H9 (cell line): Measurements from ENCODE around the gene POC1B. TPM values are rescaled to one million over a fixed set of nuclear protein-coding genes. Genes with fewer than 3 reads are reported as not detected.

Source experiments
- DNase-seq: peaks from one replicate; pipeline ENCODE4 v3.0.0-alpha.2; 2017
- H2AFZ ChIP-seq: one replicate; pipeline ENCODE4 v1.6.1; 2013; ENCODE audit warnings: mild to moderate bottlenecking, low read length, control low read depth, moderate library complexity
- H2AK5ac ChIP-seq: 2 replicates; pipeline ENCODE4 v1.6.1; 2013; ENCODE audit warnings: low read length, control low read depth, mixed read lengths; ENCODE audit not compliant: insufficient read length
- H2BK120ac ChIP-seq: one replicate; pipeline ENCODE4 v1.6.1; 2013; ENCODE audit warnings: low read depth, mild to moderate bottlenecking, low read length, control low read depth, inconsistent platforms; ENCODE audit not compliant: poor library complexity, severe bottlenecking
- H2BK12ac ChIP-seq: 2 replicates; pipeline ENCODE4 v1.6.1; 2013; ENCODE audit warnings: low read length, control low read depth, mixed read lengths, low read depth; ENCODE audit not compliant: insufficient read length
- H2BK15ac ChIP-seq: 2 replicates; pipeline ENCODE4 v1.6.1; 2013; ENCODE audit warnings: low read depth, low read length, control low read depth
- H2BK20ac ChIP-seq: one replicate; pipeline ENCODE4 v1.6.1; 2013; ENCODE audit warnings: low read depth, mild to moderate bottlenecking, low read length, control low read depth, inconsistent platforms; ENCODE audit not compliant: poor library complexity, severe bottlenecking
- H2BK5ac ChIP-seq: 2 replicates; pipeline ENCODE4 v1.6.1; 2013; ENCODE audit warnings: low read length, control low read depth, mixed read lengths; ENCODE audit not compliant: insufficient read length
- H3K14ac ChIP-seq: 2 replicates; pipeline ENCODE4 v1.6.1; 2013; ENCODE audit warnings: low read length, control low read depth; ENCODE audit not compliant: insufficient read depth
- H3K18ac ChIP-seq: 2 replicates; pipeline ENCODE4 v1.6.1; 2013; ENCODE audit warnings: low read depth, mild to moderate bottlenecking, mixed read lengths, low read length, control low read depth; ENCODE audit not compliant: insufficient read length
- H3K23ac ChIP-seq: 2 replicates; pipeline ENCODE4 v1.6.1; 2013; ENCODE audit warnings: low read length, control low read depth, mixed read lengths, low read depth; ENCODE audit not compliant: insufficient read length
- H3K23me2 ChIP-seq: 2 replicates; pipeline ENCODE4 v1.6.1; 2013; ENCODE audit warnings: low read depth, mild to moderate bottlenecking, mixed read lengths, low read length, control low read depth; ENCODE audit not compliant: insufficient read length, poor library complexity, severe bottlenecking
- H3K27ac ChIP-seq: 2 replicates; pipeline ENCODE4 v1.5.1; 2013; ENCODE audit warnings: low read length, control low read depth, mixed read lengths, low read depth; ENCODE audit not compliant: insufficient read length
- H3K27me3 ChIP-seq: 2 replicates; pipeline ENCODE4 v1.6.1; 2013; ENCODE audit warnings: low read length, control low read depth, inconsistent platforms; ENCODE audit not compliant: insufficient read depth
- H3K4ac ChIP-seq: 2 replicates; pipeline ENCODE4 v1.6.1; 2013; ENCODE audit warnings: low read depth, mild to moderate bottlenecking, control low read depth, inconsistent platforms, low read length, moderate library complexity
- H3K4me1 ChIP-seq: 2 replicates; pipeline ENCODE4 v1.6.1; 2013; ENCODE audit warnings: low read length, control low read depth, inconsistent platforms; ENCODE audit not compliant: insufficient read depth
- H3K4me2 ChIP-seq: 2 replicates; pipeline ENCODE4 v1.6.1; 2013; ENCODE audit warnings: low read length, control low read depth, mixed read lengths; ENCODE audit not compliant: insufficient read length, insufficient read depth
- H3K56ac ChIP-seq: 2 replicates; pipeline ENCODE4 v1.6.1; 2013; ENCODE audit warnings: low read depth, mild to moderate bottlenecking, mixed read lengths, low read length, control low read depth; ENCODE audit not compliant: insufficient read length
- H3K79me1 ChIP-seq: 2 replicates; pipeline ENCODE4 v1.6.1; 2013; ENCODE audit warnings: low read depth, mild to moderate bottlenecking, moderate library complexity, low read length, control low read depth, inconsistent platforms; ENCODE audit not compliant: insufficient read depth, poor library complexity, severe bottlenecking
- H3K79me2 ChIP-seq: 2 replicates; pipeline ENCODE4 v1.6.1; 2013; ENCODE audit warnings: low read length, control low read depth, inconsistent platforms; ENCODE audit not compliant: insufficient read depth
- H3K9ac ChIP-seq: 2 replicates; pipeline ENCODE4 v1.6.1; 2013; ENCODE audit warnings: low read length, control low read depth, mixed read lengths; ENCODE audit not compliant: insufficient read length; ENCODE audit errors: extremely low read depth
- H3K9me3 ChIP-seq: one replicate; pipeline ENCODE4 v1.6.1; 2013; ENCODE audit warnings: low read depth, low read length, inconsistent platforms; ENCODE audit not compliant: control insufficient read depth
- H3T11ph ChIP-seq: one replicate; pipeline ENCODE4 v1.6.1; 2013; ENCODE audit warnings: mild to moderate bottlenecking, low read length, control low read depth, inconsistent platforms
- H4K20me1 ChIP-seq: one replicate; pipeline ENCODE4 v1.6.1; 2013; ENCODE audit not compliant: control insufficient read depth, insufficient read length, insufficient read depth
- H4K5ac ChIP-seq: 2 replicates; pipeline ENCODE4 v1.6.1; 2013; ENCODE audit warnings: low read depth, mild to moderate bottlenecking, mixed read lengths, low read length, control low read depth; ENCODE audit not compliant: insufficient read length
- H4K8ac ChIP-seq: replicated peaks from 2 replicates; pipeline ENCODE4 v1.6.1; 2013; ENCODE audit warnings: low read length, control low read depth, mixed read lengths, low read depth; ENCODE audit not compliant: insufficient read length
- H4K91ac ChIP-seq: 2 replicates; pipeline ENCODE4 v1.6.1; 2013; ENCODE audit warnings: low read depth, mild to moderate bottlenecking, moderate library complexity, mixed read lengths, low read length, control low read depth; ENCODE audit not compliant: insufficient read length
- H3K27ac Mint-ChIP-seq, 3 experiments: 2 replicates in 2 of 3; 3 replicates in 1 of 3; pipeline ENCODE4 v1.8.0; 2020 to 2021; ENCODE audit warnings: mixed read lengths in 3 of 3, mild to moderate bottlenecking in 1 of 3, moderate library complexity in 1 of 3
- H3K27me3 Mint-ChIP-seq: 2 replicates; pipeline ENCODE4 v1.8.0; 2021; ENCODE audit warnings: low read depth, mild to moderate bottlenecking, moderate library complexity, mixed read lengths
- H3K36me3 Mint-ChIP-seq, 3 experiments: 2 replicates in 2 of 3; 3 replicates in 1 of 3; pipeline ENCODE4 v1.8.0; 2020 to 2021; ENCODE audit warnings: low read depth in 3 of 3, mixed read lengths in 3 of 3; ENCODE audit not compliant: insufficient read depth in 1 of 3
- H3K4me1 Mint-ChIP-seq, 2 experiments: 2 replicates each; pipeline ENCODE4 v1.8.0; 2020; ENCODE audit warnings: mixed read lengths in 2 of 2
- H3K4me3 Mint-ChIP-seq, 2 experiments: 2 replicates in 1 of 2; 3 replicates in 1 of 2; pipeline ENCODE4 v1.8.0; 2020 to 2021; ENCODE audit warnings: mild to moderate bottlenecking in 2 of 2, mixed read lengths in 2 of 2, moderate library complexity in 1 of 2
- H3K9me3 Mint-ChIP-seq, 2 experiments: 2 replicates in 1 of 2; 3 replicates in 1 of 2; pipeline ENCODE4 v1.8.0; 2020; ENCODE audit warnings: mild to moderate bottlenecking in 2 of 2, mixed read lengths in 2 of 2, moderate library complexity in 1 of 2
- WGBS: extraction: QIAGEN DNeasy Blood & Tissue Kit; methylation state at CpG from one replicate; pipeline ENCODE4 v1.1.7; 2013; ENCODE audit warnings: missing lambda C conversion rate, low lambda C conversion rate, mixed read lengths; ENCODE audit not compliant: insufficient read length; ENCODE audit errors: extremely low coverage; 5-methylcytosine and 5-hydroxymethylcytosine counted together
- total RNA-seq: library from RNA; stranded (reverse); gene quantifications from 2 replicates; pipeline ENCODE4 v1.2.1, GENCODE V29; 2021
- TF ChIP-seq, protein P1 (sequence below): fragments of 200-600 bp; sonication (generic); conservative IDR thresholded peaks from 3 replicates; pipeline ENCODE4 v1.8.0; 2021; ENCODE audit warnings: antibody characterized with exemption, mild to moderate bottlenecking

POC1B gene
- total RNA-seq, 1 experiment from 2014 or later, result 12.5 TPM

DNA sequence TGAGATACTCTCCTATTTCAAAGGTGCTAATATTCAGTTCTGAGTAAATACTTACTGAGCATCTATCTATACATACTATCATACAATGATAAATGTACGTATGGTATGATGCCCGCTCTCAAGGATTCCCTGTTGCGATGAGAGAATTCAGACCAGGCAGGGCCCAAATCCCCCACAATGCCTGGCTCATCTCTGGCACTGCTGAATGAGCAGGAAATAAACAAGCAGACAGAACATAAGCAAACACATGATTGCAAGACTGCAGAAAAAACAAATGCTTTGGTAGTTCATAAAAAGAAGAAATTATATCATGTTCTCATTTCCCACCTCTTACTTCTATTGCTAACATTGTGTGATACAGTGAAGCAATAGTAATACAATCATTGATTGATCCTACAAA, 96.3 kb downstream of the POC1B start:
- no peak overlapping the region for H3K14ac ChIP-seq
- H3K79me1 ChIP-seq, result no peaks in the 10 kb centered on the region
- no peak overlapping the region for H3K4ac ChIP-seq
- no peak overlapping the region for H3K9ac ChIP-seq
- no peaks in the 10 kb centered on the region for H3K4me1 Mint-ChIP-seq
- no peak overlapping the region for H4K91ac ChIP-seq
- H3K9me3 ChIP-seq, result no peaks in the 10 kb centered on the region
- H3K9me3 Mint-ChIP-seq, result no peaks in the 10 kb centered on the region
- H2BK12ac ChIP-seq, result no peak overlapping the region
- H3K79me2 ChIP-seq, result no peaks in the 10 kb centered on the region
- no peak overlapping the region for H2BK15ac ChIP-seq
- no peak overlapping the region for H3K56ac ChIP-seq
- no peak overlapping the region for H2BK20ac ChIP-seq
- WGBS, result no CpG with 5 or more reads among the region's 3 CpGs
- no peak overlapping the region for H4K8ac ChIP-seq
- no peak overlapping the region for H2AFZ ChIP-seq
- H4K20me1 ChIP-seq, result no peaks in the 10 kb centered on the region
- H3K23ac ChIP-seq, result no peak overlapping the region
- H3K27me3 ChIP-seq, result no peaks in the 10 kb centered on the region
- no peak overlapping the region for H2AK5ac ChIP-seq
- DNase-seq, result no peak
- TF ChIP-seq, protein P1, sequence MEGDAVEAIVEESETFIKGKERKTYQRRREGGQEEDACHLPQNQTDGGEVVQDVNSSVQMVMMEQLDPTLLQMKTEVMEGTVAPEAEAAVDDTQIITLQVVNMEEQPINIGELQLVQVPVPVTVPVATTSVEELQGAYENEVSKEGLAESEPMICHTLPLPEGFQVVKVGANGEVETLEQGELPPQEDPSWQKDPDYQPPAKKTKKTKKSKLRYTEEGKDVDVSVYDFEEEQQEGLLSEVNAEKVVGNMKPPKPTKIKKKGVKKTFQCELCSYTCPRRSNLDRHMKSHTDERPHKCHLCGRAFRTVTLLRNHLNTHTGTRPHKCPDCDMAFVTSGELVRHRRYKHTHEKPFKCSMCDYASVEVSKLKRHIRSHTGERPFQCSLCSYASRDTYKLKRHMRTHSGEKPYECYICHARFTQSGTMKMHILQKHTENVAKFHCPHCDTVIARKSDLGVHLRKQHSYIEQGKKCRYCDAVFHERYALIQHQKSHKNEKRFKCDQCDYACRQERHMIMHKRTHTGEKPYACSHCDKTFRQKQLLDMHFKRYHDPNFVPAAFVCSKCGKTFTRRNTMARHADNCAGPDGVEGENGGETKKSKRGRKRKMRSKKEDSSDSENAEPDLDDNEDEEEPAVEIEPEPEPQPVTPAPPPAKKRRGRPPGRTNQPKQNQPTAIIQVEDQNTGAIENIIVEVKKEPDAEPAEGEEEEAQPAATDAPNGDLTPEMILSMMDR, result no peak
- no peak overlapping the region for H3K18ac ChIP-seq
- no peaks in the 10 kb centered on the region for H3K23me2 ChIP-seq
- no peak overlapping the region for H3K4me3 Mint-ChIP-seq
- H3T11ph ChIP-seq, result no peak overlapping the region
- no peak overlapping the region for H3K4me2 ChIP-seq
- H3K4me1 ChIP-seq, result no peaks in the 10 kb centered on the region
- H3K27me3 Mint-ChIP-seq, result no peaks in the 10 kb centered on the region
- no peak overlapping the region for H2BK5ac ChIP-seq
- H4K5ac ChIP-seq, result no peak overlapping the region
- no peak overlapping the region for H3K27ac ChIP-seq
- no peaks in the 10 kb centered on the region for H3K36me3 Mint-ChIP-seq
- H3K27ac Mint-ChIP-seq, result no peak overlapping the region
- H2BK120ac ChIP-seq, result no peak overlapping the region
